ENCODE data around the gene EIF4A3. TPM values are rescaled to one million over a fixed set of nuclear protein-coding genes. Genes with fewer than 3 reads are reported as not detected.
A peak's percentile ranks its signal among the peaks of the same experiment; 100 is the strongest.

The EIF4A3 gene
- total and polyA plus RNA-seq, 9 donors = 65.5 to 93.4 (median 79.0) TPM

DNA sequence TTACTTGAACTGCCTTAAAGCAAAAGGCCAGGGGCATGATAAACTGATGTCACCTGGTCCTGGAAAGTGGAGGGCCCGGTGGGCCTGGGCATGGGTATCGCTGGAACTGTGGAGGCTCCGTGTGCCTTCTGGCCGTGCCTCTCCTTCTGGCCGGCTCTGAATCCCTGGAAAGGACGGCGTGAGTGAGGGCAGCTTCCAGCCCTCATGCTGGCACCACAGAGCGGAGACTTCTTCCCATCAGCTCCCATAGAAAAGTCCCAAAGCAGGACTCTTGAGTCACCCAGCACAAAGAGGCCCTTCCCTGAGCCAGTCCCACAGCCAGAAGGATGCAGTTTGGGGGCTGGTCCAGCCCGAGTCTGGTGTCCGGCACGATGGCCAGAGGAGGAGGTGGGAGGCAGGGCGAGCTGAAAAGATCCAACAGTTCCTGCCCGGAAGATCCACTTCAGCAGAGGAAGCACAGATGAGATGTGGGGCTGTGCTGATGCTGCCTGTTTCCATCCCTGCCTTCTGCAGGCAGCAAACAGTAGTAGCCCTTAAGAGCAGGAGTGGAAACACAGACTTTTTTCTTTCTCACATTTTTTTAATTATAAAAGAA is 37.8 kb downstream of the EIF4A3 start:
- DNase-seq = no peak
- peaks cover 16% of the 10 kb centered on the region for H3K4me1 ChIP-seq (ENCODE audit: control insufficient read depth, insufficient read depth, low read length)
- H3K27me3 ChIP-seq (ENCODE audit: control insufficient read depth, insufficient read depth, low read length) = peaks cover 3% of the 10 kb centered on the region
- 72% methylated on average over 12 of the region's 13 CpGs for WGBS (ENCODE audit: insufficient coverage)
- H3K4me3 ChIP-seq (ENCODE audit: low read length) = no peak overlapping the region
- no peak overlapping the region for H3K27ac ChIP-seq (ENCODE audit: low read length)
- H3K9me3 ChIP-seq (replicated peaks; ENCODE audit: control insufficient read depth, low read depth, low read length) = no peaks in the 10 kb centered on the region
- H3K36me3 ChIP-seq (ENCODE audit: control insufficient read depth, insufficient read depth, low read length) = peaks cover 3% of the 10 kb centered on the region

DNA sequence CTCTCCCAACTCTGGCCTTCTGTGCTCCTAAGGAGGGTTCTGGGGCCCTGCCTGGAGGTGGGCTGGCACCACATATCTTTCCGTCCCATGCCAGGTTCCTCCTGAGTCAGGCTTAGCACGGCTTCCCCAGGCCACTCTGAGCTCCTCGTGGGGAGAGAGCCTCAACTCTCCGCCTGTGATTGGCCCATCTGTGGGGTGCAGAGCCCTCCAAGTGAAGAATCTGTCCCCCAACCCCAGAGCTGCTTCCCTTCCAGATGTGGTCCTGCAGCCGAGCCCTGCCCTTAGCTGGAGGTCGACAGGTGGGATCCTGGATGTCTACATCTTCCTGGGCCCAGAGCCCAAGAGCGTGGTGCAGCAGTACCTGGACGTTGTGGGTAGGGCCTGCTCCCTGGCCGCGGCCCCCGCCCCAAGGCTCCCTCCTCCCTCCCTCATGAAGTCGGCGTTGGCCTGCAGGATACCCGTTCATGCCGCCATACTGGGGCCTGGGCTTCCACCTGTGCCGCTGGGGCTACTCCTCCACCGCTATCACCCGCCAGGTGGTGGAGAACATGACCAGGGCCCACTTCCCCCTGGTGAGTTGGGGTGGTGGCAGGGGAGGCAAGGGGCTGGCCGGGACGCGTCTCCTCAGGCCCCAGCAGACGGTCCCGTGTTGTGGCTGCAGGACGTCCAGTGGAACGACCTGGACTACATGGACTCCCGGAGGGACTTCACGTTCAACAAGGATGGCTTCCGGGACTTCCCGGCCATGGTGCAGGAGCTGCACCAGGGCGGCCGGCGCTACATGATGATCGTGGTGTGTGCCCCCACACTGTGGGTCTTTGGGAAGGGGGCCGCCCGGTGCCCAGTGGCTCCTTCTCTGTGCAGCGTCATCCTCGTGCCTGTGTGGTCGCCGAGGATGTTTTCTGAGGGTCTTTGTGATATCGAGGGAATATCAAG is 38.6 kb downstream of the EIF4A3 start:
- no peak overlapping the region for H3K4me3 ChIP-seq (ENCODE audit: low read length)
- WGBS (ENCODE audit: insufficient coverage) = 91% methylated on average over 31 of the region's 40 CpGs
- no peaks in the 10 kb centered on the region for H3K9me3 ChIP-seq (replicated peaks; ENCODE audit: control insufficient read depth, low read depth, low read length)
- H3K27me3 ChIP-seq (ENCODE audit: control insufficient read depth, insufficient read depth, low read length) = peaks cover 3% of the 10 kb centered on the region
- DNase-seq = no peak
- peaks cover 3% of the 10 kb centered on the region for H3K36me3 ChIP-seq (ENCODE audit: control insufficient read depth, insufficient read depth, low read length)
- no peak overlapping the region for H3K27ac ChIP-seq (ENCODE audit: low read length)
- peaks cover 16% of the 10 kb centered on the region for H3K4me1 ChIP-seq (ENCODE audit: control insufficient read depth, insufficient read depth, low read length)

DNA sequence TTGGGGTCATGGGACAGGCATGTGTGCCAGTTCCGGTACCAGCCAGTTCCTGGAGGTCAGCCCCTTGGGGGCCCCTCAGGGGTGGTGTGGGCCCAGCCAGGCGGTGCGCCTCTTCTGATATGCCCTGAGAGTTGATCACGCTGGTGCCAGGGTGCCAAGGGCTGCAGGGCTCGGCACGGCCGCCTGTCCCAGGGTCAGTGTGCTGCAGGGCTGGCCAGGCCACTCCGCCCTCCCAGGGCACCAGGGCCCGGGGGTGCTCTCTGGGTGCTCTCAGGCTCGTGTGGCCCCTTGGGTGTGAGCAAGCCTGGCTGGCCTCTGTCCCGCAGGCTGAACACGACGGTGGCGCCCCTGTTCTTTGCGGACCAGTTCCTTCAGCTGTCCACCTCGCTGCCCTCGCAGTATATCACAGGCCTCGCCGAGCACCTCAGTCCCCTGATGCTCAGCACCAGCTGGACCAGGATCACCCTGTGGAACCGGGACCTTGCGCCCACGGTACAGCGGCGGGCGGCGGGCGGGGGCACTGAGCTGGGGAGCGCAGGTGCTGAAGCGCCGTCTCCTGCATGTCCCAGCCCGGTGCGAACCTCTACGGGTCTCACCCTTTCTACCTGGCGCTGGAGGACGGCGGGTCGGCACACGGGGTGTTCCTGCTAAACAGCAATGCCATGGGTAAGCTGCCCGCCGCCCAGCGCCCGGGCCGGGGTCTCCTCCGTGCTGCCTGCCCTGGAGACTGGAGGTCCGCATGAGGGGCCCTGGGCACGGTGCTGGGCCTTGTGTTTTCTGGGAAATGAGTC is 39.5 kb downstream of the EIF4A3 start:
- DNase-seq = no peak
- Histone ChIP-seq H3K27ac (ENCODE audit: low read length) (no peak overlapping the region), H3K4me3 (ENCODE audit: low read length) (no peak overlapping the region), H3K4me1 (ENCODE audit: control insufficient read depth, insufficient read depth, low read length) (peaks cover 18% of the 10 kb centered on the region), H3K9me3 (replicated peaks; ENCODE audit: control insufficient read depth, low read depth, low read length) (no peaks in the 10 kb centered on the region), H3K27me3 (ENCODE audit: control insufficient read depth, insufficient read depth, low read length) (peaks cover 3% of the 10 kb centered on the region), H3K36me3 (ENCODE audit: control insufficient read depth, insufficient read depth, low read length) (no peaks in the 10 kb centered on the region)
- 92% methylated on average over 46 of the region's 46 CpGs for WGBS (ENCODE audit: insufficient coverage)

DNA sequence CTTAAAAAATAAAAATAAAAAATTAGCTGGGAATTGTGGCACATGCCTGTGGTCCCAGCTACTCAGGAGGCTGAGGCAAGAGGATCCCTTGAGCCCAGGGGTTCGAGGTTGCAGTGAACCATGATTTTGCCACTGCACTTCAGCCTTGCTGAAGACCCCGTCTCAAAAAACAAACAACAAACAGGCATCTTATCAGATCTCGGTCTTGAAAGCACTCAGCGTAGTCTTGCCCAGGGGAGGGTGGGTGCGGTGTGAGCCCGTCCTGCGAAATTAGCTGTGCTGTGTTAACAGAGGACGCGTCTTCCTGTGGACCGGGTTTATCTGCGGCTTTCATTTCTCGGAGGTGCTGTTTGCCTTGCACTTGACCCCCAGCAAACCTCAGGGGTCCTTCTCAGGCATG is 40.2 kb downstream of the EIF4A3 start:
- 81% methylated on average over 10 of the region's 12 CpGs for WGBS (ENCODE audit: insufficient coverage)
- no peak overlapping the region for H3K4me3 ChIP-seq (ENCODE audit: low read length)
- no peak for DNase-seq
- H3K27me3 ChIP-seq (ENCODE audit: control insufficient read depth, insufficient read depth, low read length) = peaks cover 3% of the 10 kb centered on the region
- H3K4me1 ChIP-seq (ENCODE audit: control insufficient read depth, insufficient read depth, low read length) = peaks cover 25% of the 10 kb centered on the region
- no peaks in the 10 kb centered on the region for H3K36me3 ChIP-seq (ENCODE audit: control insufficient read depth, insufficient read depth, low read length)
- H3K27ac ChIP-seq (ENCODE audit: low read length) = no peak overlapping the region
- H3K9me3 ChIP-seq (replicated peaks; ENCODE audit: control insufficient read depth, low read depth, low read length) = no peaks in the 10 kb centered on the region

DNA sequence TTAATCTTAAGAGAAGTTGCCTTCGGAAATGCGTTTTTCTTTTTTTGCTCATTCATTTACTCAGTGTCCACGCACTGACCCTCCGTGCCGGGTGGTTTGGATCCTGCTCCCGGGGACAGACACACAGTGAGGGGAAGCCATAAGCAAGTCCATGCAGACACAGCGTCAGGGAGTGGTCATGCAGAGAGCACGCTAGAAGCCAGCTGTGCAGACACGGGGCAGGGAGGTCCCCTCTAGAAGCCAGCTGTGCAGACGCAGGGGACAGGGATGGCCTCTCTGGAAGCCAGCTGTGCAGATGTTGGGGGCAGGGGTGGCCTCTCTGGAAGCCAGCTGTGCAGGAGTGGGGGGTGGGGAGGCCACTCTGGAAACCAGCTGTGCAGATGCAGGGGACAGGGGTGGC is 40.8 kb downstream of the EIF4A3 start:
- peak; percentile 69 for DNase-seq
- 51% methylated on average over 7 of the region's 10 CpGs for WGBS (ENCODE audit: insufficient coverage)
- Histone ChIP-seq H3K9me3 (replicated peaks; ENCODE audit: control insufficient read depth, low read depth, low read length) (no peaks in the 10 kb centered on the region), H3K27me3 (ENCODE audit: control insufficient read depth, insufficient read depth, low read length) (peaks cover 3% of the 10 kb centered on the region), H3K27ac (ENCODE audit: low read length) (peak overlapping the region; percentile 29), H3K36me3 (ENCODE audit: control insufficient read depth, insufficient read depth, low read length) (no peaks in the 10 kb centered on the region), H3K4me1 (ENCODE audit: control insufficient read depth, insufficient read depth, low read length) (peaks cover 26% of the 10 kb centered on the region), H3K4me3 (ENCODE audit: low read length) (no peak overlapping the region)

DNA sequence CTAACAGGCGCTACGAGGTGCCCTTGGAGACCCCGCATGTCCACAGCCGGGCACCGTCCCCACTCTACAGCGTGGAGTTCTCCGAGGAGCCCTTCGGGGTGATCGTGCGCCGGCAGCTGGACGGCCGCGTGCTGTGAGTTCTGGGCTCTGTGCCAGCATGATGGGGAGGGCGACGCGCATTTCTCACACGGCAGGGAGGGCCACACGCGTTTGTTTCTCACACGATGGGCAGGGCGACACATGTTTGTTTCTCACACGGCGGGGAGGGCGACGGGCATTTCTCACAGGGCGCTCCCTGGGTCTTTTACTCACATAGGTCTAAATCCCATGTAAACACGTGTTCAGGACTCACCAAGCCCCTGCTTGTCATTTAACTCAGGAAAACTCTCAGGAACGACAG is 41.2 kb downstream of the EIF4A3 start:
- 44% methylated on average over 26 of the region's 29 CpGs for WGBS (ENCODE audit: insufficient coverage)
- Histone ChIP-seq H3K9me3 (replicated peaks; ENCODE audit: control insufficient read depth, low read depth, low read length) (no peaks in the 10 kb centered on the region), H3K4me1 (ENCODE audit: control insufficient read depth, insufficient read depth, low read length) (peaks cover 26% of the 10 kb centered on the region), H3K27me3 (ENCODE audit: control insufficient read depth, insufficient read depth, low read length) (peaks cover 3% of the 10 kb centered on the region), H3K4me3 (ENCODE audit: low read length) (no peak overlapping the region), H3K36me3 (ENCODE audit: control insufficient read depth, insufficient read depth, low read length) (no peaks in the 10 kb centered on the region), H3K27ac (ENCODE audit: low read length) (peak overlapping the region; percentile 29)
- peak; percentile 53 for DNase-seq

DNA sequence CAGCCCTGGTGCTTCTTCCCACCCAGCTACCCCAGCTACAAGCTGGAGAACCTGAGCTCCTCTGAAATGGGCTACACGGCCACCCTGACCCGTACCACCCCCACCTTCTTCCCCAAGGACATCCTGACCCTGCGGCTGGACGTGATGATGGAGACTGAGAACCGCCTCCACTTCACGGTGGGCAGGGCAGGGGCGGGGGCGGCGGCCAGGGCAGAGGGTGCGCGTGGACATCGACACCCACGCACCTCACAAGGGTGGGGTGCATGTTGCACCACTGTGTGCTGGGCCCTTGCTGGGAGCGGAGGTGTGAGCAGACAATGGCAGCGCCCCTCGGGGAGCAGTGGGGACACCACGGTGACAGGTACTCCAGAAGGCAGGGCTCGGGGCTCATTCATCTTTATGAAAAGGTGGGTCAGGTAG is 42.0 kb downstream of the EIF4A3 start:
- H3K36me3 ChIP-seq (ENCODE audit: control insufficient read depth, insufficient read depth, low read length) = no peaks in the 10 kb centered on the region
- WGBS (ENCODE audit: insufficient coverage) = 84% methylated on average over 18 of the region's 18 CpGs
- H3K4me1 ChIP-seq (ENCODE audit: control insufficient read depth, insufficient read depth, low read length) = peaks cover 27% of the 10 kb centered on the region
- no peaks in the 10 kb centered on the region for H3K9me3 ChIP-seq (replicated peaks; ENCODE audit: control insufficient read depth, low read depth, low read length)
- no peak overlapping the region for H3K4me3 ChIP-seq (ENCODE audit: low read length)
- H3K27me3 ChIP-seq (ENCODE audit: control insufficient read depth, insufficient read depth, low read length) = peaks cover 3% of the 10 kb centered on the region
- no peak overlapping the region for H3K27ac ChIP-seq (ENCODE audit: low read length)
- no peak for DNase-seq

DNA sequence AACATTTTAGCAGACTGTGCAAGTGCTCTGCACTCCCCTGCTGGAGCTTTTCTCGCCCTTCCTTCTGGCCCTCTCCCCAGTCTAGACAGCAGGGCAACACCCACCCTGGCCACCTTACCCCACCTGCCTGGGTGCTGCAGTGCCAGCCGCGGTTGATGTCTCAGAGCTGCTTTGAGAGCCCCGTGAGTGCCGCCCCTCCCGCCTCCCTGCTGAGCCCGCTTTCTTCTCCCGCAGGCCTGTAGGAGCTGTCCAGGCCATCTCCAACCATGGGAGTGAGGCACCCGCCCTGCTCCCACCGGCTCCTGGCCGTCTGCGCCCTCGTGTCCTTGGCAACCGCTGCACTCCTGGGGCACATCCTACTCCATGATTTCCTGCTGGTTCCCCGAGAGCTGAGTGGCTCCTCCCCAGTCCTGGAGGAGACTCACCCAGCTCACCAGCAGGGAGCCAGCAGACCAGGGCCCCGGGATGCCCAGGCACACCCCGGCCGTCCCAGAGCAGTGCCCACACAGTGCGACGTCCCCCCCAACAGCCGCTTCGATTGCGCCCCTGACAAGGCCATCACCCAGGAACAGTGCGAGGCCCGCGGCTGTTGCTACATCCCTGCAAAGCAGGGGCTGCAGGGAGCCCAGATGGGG is 42.5 kb downstream of the EIF4A3 start:
- 58% methylated on average over 26 of the region's 26 CpGs for WGBS (ENCODE audit: insufficient coverage)
- DNase-seq = no peak

DNA sequence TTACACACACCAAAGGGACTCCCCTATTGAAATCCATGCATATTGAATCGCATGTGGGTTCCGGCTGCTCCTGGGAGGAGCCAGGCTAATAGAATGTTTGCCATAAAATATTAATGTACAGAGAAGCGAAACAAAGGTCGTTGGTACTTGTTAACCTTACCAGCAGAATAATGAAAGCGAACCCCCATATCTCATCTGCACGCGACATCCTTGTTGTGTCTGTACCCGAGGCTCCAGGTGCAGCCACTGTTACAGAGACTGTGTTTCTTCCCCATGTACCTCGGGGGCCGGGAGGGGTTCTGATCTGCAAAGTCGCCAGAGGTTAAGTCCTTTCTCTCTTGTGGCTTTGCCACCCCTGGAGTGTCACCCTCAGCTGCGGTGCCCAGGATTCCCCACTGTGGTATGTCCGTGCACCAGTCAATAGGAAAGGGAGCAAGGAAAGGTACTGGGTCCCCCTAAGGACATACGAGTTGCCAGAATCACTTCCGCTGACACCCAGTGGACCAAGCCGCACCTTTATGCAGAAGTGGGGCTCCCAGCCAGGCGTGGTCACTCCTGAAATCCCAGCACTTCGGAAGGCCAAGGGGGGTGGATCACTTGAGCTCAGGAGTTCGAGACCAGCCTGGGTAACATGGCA is 43.4 kb downstream of the EIF4A3 start:
- Histone ChIP-seq H3K4me3 (ENCODE audit: low read length) (no peak overlapping the region), H3K9me3 (replicated peaks; ENCODE audit: control insufficient read depth, low read depth, low read length) (no peaks in the 10 kb centered on the region), H3K4me1 (ENCODE audit: control insufficient read depth, insufficient read depth, low read length) (peaks cover 27% of the 10 kb centered on the region), H3K36me3 (ENCODE audit: control insufficient read depth, insufficient read depth, low read length) (no peaks in the 10 kb centered on the region), H3K27me3 (ENCODE audit: control insufficient read depth, insufficient read depth, low read length) (peaks cover 3% of the 10 kb centered on the region), H3K27ac (ENCODE audit: low read length) (no peak overlapping the region)
- WGBS (ENCODE audit: insufficient coverage) = 82% methylated on average over 14 of the region's 19 CpGs
- DNase-seq = no peak

More for the DNA sequence above, 42.5 kb downstream of the EIF4A3 start:
- no peak overlapping the region for H3K4me3 ChIP-seq (ENCODE audit: low read length)
- peaks cover 27% of the 10 kb centered on the region for H3K4me1 ChIP-seq (ENCODE audit: control insufficient read depth, insufficient read depth, low read length)
- no peaks in the 10 kb centered on the region for H3K36me3 ChIP-seq (ENCODE audit: control insufficient read depth, insufficient read depth, low read length)
- peaks cover 3% of the 10 kb centered on the region for H3K27me3 ChIP-seq (ENCODE audit: control insufficient read depth, insufficient read depth, low read length)
- H3K27ac ChIP-seq (ENCODE audit: low read length) = no peak overlapping the region
- no peaks in the 10 kb centered on the region for H3K9me3 ChIP-seq (replicated peaks; ENCODE audit: control insufficient read depth, low read depth, low read length)

Measured in muscle of leg (tissue), 11 donors.